Measurements from ENCODE around the gene SHISA6.

SHISA6 gene

GRCh38 chr17:11589716-11590115 is 348.7 kb downstream of the SHISA6 start:
- no peak for DNase-seq (ENCODE audit: low spot score)

- peak; percentile 85 for DNase-seq (ENCODE audit: low spot score)
Observed at GRCh38 chr17:11598274-11599221, 357.5 kb downstream of the SHISA6 start, which contains the start of gene DNAH9. Gene DNAH9, plus strand, starts transcription at chr17:11598470. Its CDS starts 29 bp downstream, at chr17:11598499.

- DNase-seq (ENCODE audit: low spot score), result no peak
Observed at GRCh38 chr17:11601661-11602060, 360.6 kb downstream of the SHISA6 start.

- no peak for DNase-seq (ENCODE audit: low spot score)
Observed at GRCh38 chr17:11608396-11608795, 367.4 kb downstream of the SHISA6 start.

GRCh38 chr17:11610999-11611566 is 370.1 kb downstream of the SHISA6 start:
- peak; percentile 34 for DNase-seq (ENCODE audit: low spot score)

- no peak for DNase-seq (ENCODE audit: low spot score)
Observed at GRCh38 chr17:11612956-11613355, 371.9 kb downstream of the SHISA6 start.
